ENCODE measurements around the gene HCRTR2.
"Not testable (repeated sequence)": the region's sequence is repeated elsewhere in the genome, so short reads cannot be mapped to it uniquely, and the experiment has no call there.

The HCRTR2 gene

GRCh38 chr6:55220961-55221360, 46.6 kb downstream of the HCRTR2 start:
- DNase-seq: no peak

- no peak for DNase-seq
Measured at GRCh38 chr6:55227862-55228261, 53.5 kb downstream of the HCRTR2 start.

GRCh38 chr6:55239099-55239498, 64.8 kb downstream of the HCRTR2 start:
- DNase-seq: no peak

- not testable (repeated sequence) for DNase-seq
Measured at GRCh38 chr6:55240975-55241605, 66.8 kb downstream of the HCRTR2 start.

- no peak for DNase-seq
Measured at GRCh38 chr6:55250400-55250799, 76.1 kb downstream of the HCRTR2 start.

GRCh38 chr6:55255113-55255512, 80.8 kb downstream of the HCRTR2 start:
- no peak for DNase-seq

GRCh38 chr6:55260181-55260580, 85.9 kb downstream of the HCRTR2 start:
- DNase-seq: no peak

- no peak for DNase-seq
Measured at GRCh38 chr6:55265409-55266114, 91.2 kb downstream of the HCRTR2 start.

- no peak for DNase-seq
Measured at GRCh38 chr6:55266896-55267295, 92.6 kb downstream of the HCRTR2 start.

GRCh38 chr6:55276745-55277530, 102.6 kb downstream of the HCRTR2 start:
- DNase-seq: no peak

GRCh38 chr6:55277646-55278045, 103.3 kb downstream of the HCRTR2 start:
- no peak for DNase-seq

GRCh38 chr6:55281215-55281614, 106.9 kb downstream of the HCRTR2 start:
- DNase-seq: no peak

GRCh38 chr6:55282115-55282514, 107.8 kb downstream of the HCRTR2 start:
- DNase-seq: no peak

GRCh38 chr6:55286824-55287223, 112.5 kb downstream of the HCRTR2 start:
- DNase-seq: no peak

GRCh38 chr6:55290736-55291135, 116.4 kb downstream of the HCRTR2 start:
- no peak for DNase-seq

- DNase-seq: no peak
Measured at GRCh38 chr6:55293116-55293515, 118.8 kb downstream of the HCRTR2 start.

- DNase-seq: not testable (repeated sequence)
Measured at GRCh38 chr6:55297214-55297613, 122.9 kb downstream of the HCRTR2 start.

GRCh38 chr6:55299286-55299985, 125.1 kb downstream of the HCRTR2 start:
- DNase-seq: no peak

- no peak for DNase-seq
Measured at GRCh38 chr6:55304747-55305146, 130.4 kb downstream of the HCRTR2 start.

- no peak for DNase-seq
Measured at GRCh38 chr6:55319961-55320695, 145.8 kb downstream of the HCRTR2 start.

- no peak for DNase-seq
Measured at GRCh38 chr6:55320696-55321086, 146.4 kb downstream of the HCRTR2 start.

- no peak for DNase-seq
Measured at GRCh38 chr6:55327169-55327568, 152.9 kb downstream of the HCRTR2 start, which contains the start of gene GFRAL. TSS of gene GFRAL (plus strand) at chr6:55327469. CDS start at chr6:55327555, 86 bp downstream.
